ENCODE measurements around the gene CAMLG.
"Not testable (repeated sequence)": the region's sequence is repeated elsewhere in the genome, so short reads cannot be mapped to it uniquely, and the experiment has no call there.

The CAMLG gene

DNA sequence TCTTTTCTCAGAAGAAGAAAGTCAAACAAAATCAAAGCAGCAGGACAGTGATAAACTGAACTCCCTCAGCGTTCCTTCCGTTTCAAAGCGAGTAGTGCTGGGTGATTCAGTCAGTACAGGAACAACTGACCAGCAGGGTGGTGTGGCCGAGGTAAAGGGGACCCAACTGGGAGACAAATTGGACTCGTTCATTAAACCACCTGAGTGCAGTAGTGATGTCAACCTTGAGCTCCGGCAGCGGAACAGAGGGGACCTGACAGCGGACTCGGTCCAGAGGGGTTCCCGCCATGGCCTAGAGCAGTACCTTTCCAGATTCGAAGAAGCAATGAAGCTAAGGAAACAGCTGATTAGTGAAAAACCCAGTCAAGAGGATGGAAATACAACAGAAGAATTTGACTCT, 2.7 kb downstream of the CAMLG start:
- Histone ChIP-seq H3K4me3 (ENCODE audit: low read depth, low read length) (no peak overlapping the region), H3K27me3 (replicated peaks) (no peaks in the 10 kb centered on the region), H3K27ac (no peak overlapping the region), H3K36me3 (replicated peaks) (peaks cover 9% of the 10 kb centered on the region)
- DNase-seq: no peak
- in situ Hi-C loops (cut with HindIII; ENCODE audit: low pct_ligation_motif_present, low sequenced_read_pairs): no loop called here
- TF ChIP-seq, protein P1, sequence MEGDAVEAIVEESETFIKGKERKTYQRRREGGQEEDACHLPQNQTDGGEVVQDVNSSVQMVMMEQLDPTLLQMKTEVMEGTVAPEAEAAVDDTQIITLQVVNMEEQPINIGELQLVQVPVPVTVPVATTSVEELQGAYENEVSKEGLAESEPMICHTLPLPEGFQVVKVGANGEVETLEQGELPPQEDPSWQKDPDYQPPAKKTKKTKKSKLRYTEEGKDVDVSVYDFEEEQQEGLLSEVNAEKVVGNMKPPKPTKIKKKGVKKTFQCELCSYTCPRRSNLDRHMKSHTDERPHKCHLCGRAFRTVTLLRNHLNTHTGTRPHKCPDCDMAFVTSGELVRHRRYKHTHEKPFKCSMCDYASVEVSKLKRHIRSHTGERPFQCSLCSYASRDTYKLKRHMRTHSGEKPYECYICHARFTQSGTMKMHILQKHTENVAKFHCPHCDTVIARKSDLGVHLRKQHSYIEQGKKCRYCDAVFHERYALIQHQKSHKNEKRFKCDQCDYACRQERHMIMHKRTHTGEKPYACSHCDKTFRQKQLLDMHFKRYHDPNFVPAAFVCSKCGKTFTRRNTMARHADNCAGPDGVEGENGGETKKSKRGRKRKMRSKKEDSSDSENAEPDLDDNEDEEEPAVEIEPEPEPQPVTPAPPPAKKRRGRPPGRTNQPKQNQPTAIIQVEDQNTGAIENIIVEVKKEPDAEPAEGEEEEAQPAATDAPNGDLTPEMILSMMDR (IDR thresholded peaks at IDR 0.05; ENCODE audit: low read depth, low read length, missing control alignments): no peak

DNA sequence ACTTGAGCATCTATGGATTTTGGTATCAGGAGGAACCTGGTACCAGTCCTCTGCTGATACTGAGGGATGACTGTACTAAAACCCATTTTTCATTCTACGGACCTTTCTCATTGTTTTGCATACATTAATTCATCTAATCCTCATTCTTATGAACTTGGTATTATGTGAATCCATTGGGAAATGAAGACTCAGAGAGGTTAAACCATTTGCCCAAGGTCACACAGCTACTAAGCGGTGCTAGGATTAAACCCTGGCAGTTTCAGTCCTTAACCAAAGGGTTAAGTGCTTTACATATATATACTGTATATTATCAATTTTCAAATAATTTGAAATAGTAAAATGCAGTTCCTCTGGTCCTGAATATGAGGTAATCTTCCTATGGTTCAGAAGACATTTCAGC, 3.8 kb downstream of the CAMLG start:
- Histone ChIP-seq H3K27ac (no peak overlapping the region), H3K4me3 (ENCODE audit: low read depth, low read length) (no peak overlapping the region), H3K27me3 (replicated peaks) (no peaks in the 10 kb centered on the region), H3K36me3 (replicated peaks) (peaks cover 9% of the 10 kb centered on the region)
- DNase-seq: no peak
- TF ChIP-seq, protein P1 (IDR thresholded peaks at IDR 0.05; ENCODE audit: low read depth, low read length, missing control alignments): no peak
- in situ Hi-C loops (cut with HindIII; ENCODE audit: low pct_ligation_motif_present, low sequenced_read_pairs): no loop called here

DNA sequence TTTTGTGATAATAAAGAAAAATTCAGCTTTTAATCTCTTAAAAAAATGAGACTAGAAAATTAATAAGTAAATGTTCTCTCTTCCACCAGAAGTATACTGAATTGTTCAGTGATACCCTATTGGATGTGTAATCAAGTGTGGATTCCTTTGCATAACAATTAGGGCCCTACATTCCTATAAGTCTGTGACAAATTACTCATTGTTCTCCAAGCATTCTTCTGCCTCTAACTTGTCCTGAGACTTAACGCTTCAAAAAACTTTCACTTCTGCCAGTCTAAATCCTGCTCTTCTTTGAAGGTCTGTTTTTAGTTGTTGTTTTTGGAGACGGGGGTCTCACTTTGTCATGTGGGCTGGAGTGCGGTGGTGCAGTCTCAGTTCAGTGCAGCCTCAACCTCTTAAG, 11.1 kb downstream of the CAMLG start:
- DNase-seq: no peak
- H3K27ac ChIP-seq: no peak overlapping the region

DNA sequence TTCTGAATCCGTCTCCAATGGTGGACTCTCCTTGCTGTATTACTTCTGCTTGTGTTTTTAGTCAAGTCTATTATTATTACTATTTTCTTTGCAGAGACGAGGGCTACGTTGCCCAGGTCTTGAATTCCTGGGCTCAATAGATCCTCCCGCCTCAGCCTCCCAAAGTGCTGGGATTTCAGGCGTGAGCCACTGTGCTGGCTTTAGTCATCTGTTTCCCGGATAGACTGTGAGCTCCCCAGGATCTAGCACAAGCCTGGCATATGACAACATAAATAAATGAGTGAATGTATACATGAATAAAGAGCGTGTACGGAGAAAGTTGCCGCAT, 19.8 kb downstream of the CAMLG start:
- in situ Hi-C loops (cut with HindIII; ENCODE audit: low pct_ligation_motif_present, low sequenced_read_pairs): no loop called here

More for the DNA sequence above, 11.1 kb downstream of the CAMLG start:
- Histone ChIP-seq H3K27me3 (replicated peaks) (no peaks in the 10 kb centered on the region), H3K36me3 (replicated peaks) (peaks cover 7% of the 10 kb centered on the region), H3K4me3 (ENCODE audit: low read depth, low read length) (no peak overlapping the region)
- TF ChIP-seq, protein P1 (IDR thresholded peaks at IDR 0.05; ENCODE audit: low read depth, low read length, missing control alignments): no peak
- in situ Hi-C loops (cut with HindIII; ENCODE audit: low pct_ligation_motif_present, low sequenced_read_pairs): no loop called here

DNA sequence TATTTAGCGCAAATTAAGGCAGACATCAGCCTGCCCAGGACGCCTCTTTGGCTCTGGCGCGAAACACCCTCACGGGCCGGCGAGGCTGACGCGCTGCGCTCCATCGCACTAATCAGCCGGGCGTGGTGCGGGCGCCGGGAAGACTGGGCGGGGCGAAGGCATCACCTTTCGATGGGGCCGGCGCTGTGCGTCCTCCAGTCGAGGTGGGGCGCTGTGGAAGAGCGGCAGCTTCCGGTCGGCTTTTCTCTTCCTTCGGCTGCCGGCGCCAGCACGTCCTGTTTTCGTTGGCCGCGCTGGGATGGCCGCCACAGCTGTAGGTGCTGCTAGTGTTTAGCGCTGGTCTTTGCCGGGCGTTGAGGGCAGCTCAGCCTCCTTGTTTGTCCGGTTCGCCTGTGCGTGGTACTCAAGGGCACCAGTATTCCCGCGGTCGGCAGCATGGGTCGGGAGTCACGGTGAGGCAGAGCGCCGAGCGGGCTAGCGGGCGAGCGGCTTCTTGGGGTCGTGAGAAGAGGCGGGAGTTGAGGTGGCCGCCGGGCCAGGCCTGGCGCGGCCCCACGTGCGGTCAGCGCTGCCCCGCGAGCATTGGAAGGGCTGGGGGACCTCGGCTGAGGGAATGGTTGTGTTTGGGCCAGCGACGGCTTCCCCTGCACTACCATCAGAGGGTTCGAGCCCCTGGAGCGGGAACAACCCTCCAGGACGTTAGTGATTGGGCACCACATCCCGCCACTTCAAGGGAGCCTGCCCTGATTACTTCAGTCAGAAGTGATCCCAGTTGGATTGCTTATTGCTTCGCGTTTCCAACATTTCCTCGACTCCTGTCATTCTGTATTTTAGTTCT, 20.4 kb downstream of the CAMLG start, which contains the start of gene DDX46:
DDX46 (plus strand) TSS at position 276 of the 838 bp plus-strand sequence; CDS start at position 436, 160 bp downstream.
- Histone ChIP-seq H3K4me3 (ENCODE audit: low read depth, low read length) (peak within 1 kb of the TSS; percentile 97), H3K27me3 (replicated peaks) (no peaks in the 10 kb centered on the region), H3K36me3 (replicated peaks) (no peaks in the 10 kb centered on the region), H3K27ac (peak within 1 kb of the TSS; percentile 68)
- TF ChIP-seq, protein P1 (IDR thresholded peaks at IDR 0.05; ENCODE audit: low read depth, low read length, missing control alignments): peak; percentile 83
- peak; percentile 91 for DNase-seq
- in situ Hi-C loops (cut with HindIII; ENCODE audit: low pct_ligation_motif_present, low sequenced_read_pairs): no loop called here

More for the DNA sequence above, 19.8 kb downstream of the CAMLG start:
- Histone ChIP-seq H3K27me3 (replicated peaks) (no peaks in the 10 kb centered on the region), H3K4me3 (ENCODE audit: low read depth, low read length) (peak overlapping the region; percentile 97), H3K27ac (no peak overlapping the region), H3K36me3 (replicated peaks) (no peaks in the 10 kb centered on the region)
- TF ChIP-seq, protein P1 (IDR thresholded peaks at IDR 0.05; ENCODE audit: low read depth, low read length, missing control alignments): no peak
- no peak for DNase-seq

DNA sequence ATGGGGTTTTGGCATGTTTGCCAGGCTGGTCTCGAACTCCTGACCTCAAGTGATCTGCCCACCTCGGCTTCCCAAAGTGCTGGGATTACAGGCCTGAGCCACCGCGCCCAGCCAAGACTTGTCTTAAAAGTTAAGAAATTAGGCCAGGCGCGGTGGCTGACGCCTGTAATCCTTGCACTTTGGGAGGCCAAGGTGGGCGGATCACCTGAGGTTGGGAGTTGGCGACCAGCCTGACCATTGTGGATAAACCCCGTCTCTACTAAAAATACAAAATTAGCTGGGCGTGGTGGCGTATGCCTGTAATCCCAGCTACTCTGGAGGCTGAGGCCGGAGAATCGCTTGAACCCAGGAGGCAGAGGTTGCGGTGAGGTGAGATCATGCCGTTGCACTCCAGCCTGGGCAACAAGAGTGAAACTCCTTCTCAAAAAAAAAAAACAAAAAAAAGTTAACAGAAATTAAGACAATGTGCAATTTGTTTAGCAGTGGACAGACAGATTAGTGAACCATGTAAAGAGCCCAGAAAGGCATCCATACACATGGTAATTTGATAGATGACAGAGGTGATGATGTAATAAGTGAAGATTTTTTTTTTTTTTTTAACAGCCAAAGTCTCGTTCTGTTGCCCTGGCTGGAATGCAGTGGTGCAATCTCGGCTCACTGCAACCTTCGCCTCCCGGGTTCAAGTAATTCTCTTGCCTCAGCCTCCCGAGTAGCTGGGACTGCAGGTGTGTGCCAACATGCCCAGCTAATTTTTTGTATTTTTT, 29.4 kb downstream of the CAMLG start:
- peaks cover 51% of the 10 kb centered on the region for H3K36me3 ChIP-seq (replicated peaks)
- H3K4me3 ChIP-seq (ENCODE audit: low read depth, low read length); DNase-seq; in situ Hi-C loops (cut with HindIII; ENCODE audit: low pct_ligation_motif_present, low sequenced_read_pairs); H3K27me3 ChIP-seq (replicated peaks); H3K27ac ChIP-seq: not testable (repeated sequence)

Measured in brain microvascular endothelial cell (primary cell).